KMS-11 (cell line): ENCODE data around the gene PNCK.

Source experiments
- H2AFZ ChIP-seq: fragments of 200-600 bp; sonication (generic); 2 replicates; pipeline ENCODE4 v1.6.1; 2016; ENCODE audit warnings: antibody characterized with exemption, mixed run types, low read depth
- H3K27ac ChIP-seq: fragments of 200-600 bp; sonication (generic); 2 replicates; pipeline ENCODE4 v1.6.1; 2016; ENCODE audit warnings: mild to moderate bottlenecking, mixed run types
- H3K27me3 ChIP-seq: fragments of 200-600 bp; sonication (generic); 2 replicates; pipeline ENCODE4 v1.6.1; 2017; ENCODE audit warnings: mild to moderate bottlenecking, low read depth, mixed run types, moderate library complexity; ENCODE audit not compliant: insufficient read depth
- H3K36me3 ChIP-seq: fragments of 200-600 bp; sonication (generic); 2 replicates; pipeline ENCODE4 v1.6.1; 2017; ENCODE audit warnings: mild to moderate bottlenecking, mixed run types; ENCODE audit not compliant: insufficient read depth
- H3K4me1 ChIP-seq: fragments of 200-600 bp; sonication (generic); 2 replicates; pipeline ENCODE4 v1.6.1; 2016; ENCODE audit warnings: mild to moderate bottlenecking, low read depth, mixed run types; ENCODE audit not compliant: poor library complexity, severe bottlenecking
- H3K4me2 ChIP-seq: fragments of 200-600 bp; sonication (generic); 2 replicates; pipeline ENCODE4 v1.7.0; 2016; ENCODE audit warnings: mild to moderate bottlenecking, mixed run types
- H3K4me3 ChIP-seq: fragments of 200-600 bp; sonication (generic); IDR thresholded peaks from 2 replicates; pipeline ENCODE4 v1.6.1; 2017; ENCODE audit warnings: low read depth, low read length, mixed read lengths; ENCODE audit not compliant: insufficient read depth
- H3K79me2 ChIP-seq: fragments of 200-600 bp; sonication (generic); 2 replicates; pipeline ENCODE4 v1.6.1; 2016; ENCODE audit warnings: low read depth, mixed run types; ENCODE audit not compliant: insufficient read depth
- H3K9ac ChIP-seq: fragments of 200-600 bp; sonication (generic); 2 replicates; pipeline ENCODE4 v1.6.1; 2016; ENCODE audit warnings: mild to moderate bottlenecking, mixed run types
- H4K20me1 ChIP-seq: fragments of 200-600 bp; sonication (generic); 2 replicates; pipeline ENCODE4 v1.6.1; 2016; ENCODE audit warnings: mild to moderate bottlenecking, mixed run types; ENCODE audit not compliant: insufficient read depth
- CTCF ChIP-seq: fragments of 200-600 bp; sonication (generic); conservative IDR thresholded peaks from 2 replicates; pipeline ENCODE4 v1.6.1; 2017; ENCODE audit warnings: low read depth, mild to moderate bottlenecking, antibody characterized with exemption, low read length, moderate library complexity, mixed read lengths

The PNCK gene

DNA sequence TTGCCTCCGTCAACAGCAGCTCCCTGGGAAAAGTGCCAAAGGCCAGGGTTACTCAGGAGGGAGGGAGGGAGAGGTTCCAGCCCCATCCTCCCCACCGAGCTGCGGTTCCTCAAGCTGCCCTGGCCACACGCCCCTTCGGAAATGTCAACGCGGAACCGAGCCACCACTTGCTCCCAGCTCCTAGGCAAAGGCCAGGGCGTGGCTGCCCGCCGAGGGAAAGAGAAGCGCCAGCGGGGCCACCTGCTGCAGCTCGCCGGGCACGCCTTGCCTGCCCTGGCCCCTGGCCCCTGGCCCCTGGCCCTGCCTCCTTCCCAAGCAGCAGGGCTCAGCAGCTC is 29.4 kb upstream of the PNCK start:
- H3K27me3 ChIP-seq = no peaks in the 10 kb centered on the region
- no peak overlapping the region for H2AFZ ChIP-seq
- no peaks in the 10 kb centered on the region for H3K36me3 ChIP-seq
- TF ChIP-seq CTCF = no peak
- H3K4me1 ChIP-seq = no peaks in the 10 kb centered on the region
- no peak overlapping the region for H3K9ac ChIP-seq
- H3K4me2 ChIP-seq = no peak overlapping the region
- H4K20me1 ChIP-seq = no peaks in the 10 kb centered on the region
- H3K27ac ChIP-seq = no peak overlapping the region
- no peak overlapping the region for H3K4me3 ChIP-seq
- H3K79me2 ChIP-seq = no peaks in the 10 kb centered on the region

- Histone ChIP-seq H2AFZ (no peak overlapping the region), H3K36me3 (no peaks in the 10 kb centered on the region), H3K4me2 (no peak overlapping the region), H3K4me3 (no peak overlapping the region), H3K4me1 (no peaks in the 10 kb centered on the region), H3K9ac (no peak overlapping the region), H3K27me3 (no peaks in the 10 kb centered on the region), H3K79me2 (no peaks in the 10 kb centered on the region), H3K27ac (no peak overlapping the region), H4K20me1 (no peaks in the 10 kb centered on the region)
- TF ChIP-seq CTCF = no peak
These were observed 28.9 kb upstream of the PNCK start for GRCh38 chrX:153702336-153703035.

- Histone ChIP-seq H3K27ac (no peak overlapping the region), H4K20me1 (no peaks in the 10 kb centered on the region), H3K27me3 (no peaks in the 10 kb centered on the region), H3K36me3 (no peaks in the 10 kb centered on the region), H3K4me3 (no peak overlapping the region), H3K4me1 (no peaks in the 10 kb centered on the region), H3K4me2 (no peak overlapping the region), H3K79me2 (no peaks in the 10 kb centered on the region), H3K9ac (no peak overlapping the region), H2AFZ (no peak overlapping the region)
- TF ChIP-seq CTCF = no peak
These were observed 28.1 kb upstream of the PNCK start for GRCh38 chrX:153701706-153702105.

- H3K36me3 ChIP-seq = no peaks in the 10 kb centered on the region
- TF ChIP-seq CTCF = no peak
- no peak overlapping the region for H3K9ac ChIP-seq
- no peaks in the 10 kb centered on the region for H3K4me1 ChIP-seq
- H3K27me3 ChIP-seq = no peaks in the 10 kb centered on the region
- no peaks in the 10 kb centered on the region for H4K20me1 ChIP-seq
- no peak overlapping the region for H3K4me2 ChIP-seq
- no peak overlapping the region for H2AFZ ChIP-seq
- no peak overlapping the region for H3K4me3 ChIP-seq
- H3K27ac ChIP-seq = no peak overlapping the region
- no peaks in the 10 kb centered on the region for H3K79me2 ChIP-seq
These were observed 27.4 kb upstream of the PNCK start for GRCh38 chrX:153700967-153701366.
